Left kidney (tissue), 2 donors: ENCODE measurements around the gene CLSTN2. TPM values are rescaled to one million over a fixed set of nuclear protein-coding genes. Genes with fewer than 3 reads are reported as not detected.

Experiments used
- DNase-seq: peaks from one replicate; pipeline ENCODE4 v3.0.0-alpha.2; 2013
- polyA plus RNA-seq: library from polyadenylated mRNA; unstranded; fragments of 120-200 nt; gene quantifications from one replicate; pipeline ENCODE4 v1.2.1, GENCODE V29; 2013; ENCODE audit not compliant: insufficient read length

Gene CLSTN2
- polyA plus RNA-seq, 1 donor: 2.0 TPM

GRCh38 chr3:139941580-139941979, 6.6 kb downstream of the CLSTN2 start:
- no peak for DNase-seq

- no peak for DNase-seq
Observed at GRCh38 chr3:139944256-139944910, 9.4 kb downstream of the CLSTN2 start.

GRCh38 chr3:139945386-139945785, 10.4 kb downstream of the CLSTN2 start:
- no peak for DNase-seq

GRCh38 chr3:139945942-139946341, 11.0 kb downstream of the CLSTN2 start:
- no peak for DNase-seq

GRCh38 chr3:139948467-139948866, 13.5 kb downstream of the CLSTN2 start:
- no peak for DNase-seq

- DNase-seq: no peak
Observed at GRCh38 chr3:139948898-139949297, 13.9 kb downstream of the CLSTN2 start.

GRCh38 chr3:139953131-139953910, 18.3 kb downstream of the CLSTN2 start:
- DNase-seq: no peak

- no peak for DNase-seq
Observed at GRCh38 chr3:139954146-139954860, 19.3 kb downstream of the CLSTN2 start.

GRCh38 chr3:139957844-139958243, 22.9 kb downstream of the CLSTN2 start:
- DNase-seq: no peak

- DNase-seq: no peak
Observed at GRCh38 chr3:139969386-139969785, 34.4 kb downstream of the CLSTN2 start.

GRCh38 chr3:139970526-139970925, 35.5 kb downstream of the CLSTN2 start:
- peak; percentile 17 for DNase-seq

- no peak for DNase-seq
Observed at GRCh38 chr3:139974809-139975425, 39.9 kb downstream of the CLSTN2 start.

GRCh38 chr3:139975594-139976365, 40.8 kb downstream of the CLSTN2 start:
- no peak for DNase-seq

- DNase-seq: no peak
Observed at GRCh38 chr3:139978966-139979365, 44.0 kb downstream of the CLSTN2 start.

- no peak for DNase-seq
Observed at GRCh38 chr3:139979991-139980390, 45.0 kb downstream of the CLSTN2 start.

GRCh38 chr3:139982404-139982803, 47.4 kb downstream of the CLSTN2 start:
- no peak for DNase-seq

GRCh38 chr3:139985576-139985975, 50.6 kb downstream of the CLSTN2 start:
- DNase-seq: no peak

- no peak for DNase-seq
Observed at GRCh38 chr3:139987908-139988307, 52.9 kb downstream of the CLSTN2 start.

- no peak for DNase-seq
Observed at GRCh38 chr3:139988472-139989156, 53.6 kb downstream of the CLSTN2 start.

GRCh38 chr3:139994891-139995290, 59.9 kb downstream of the CLSTN2 start:
- DNase-seq: no peak

GRCh38 chr3:140004271-140004670, 69.3 kb downstream of the CLSTN2 start:
- DNase-seq: no peak
